Lower lobe of right lung (tissue), 2 donors: Measurements from ENCODE around the gene OLA1. TPM values are rescaled to one million over a fixed set of nuclear protein-coding genes. Genes with fewer than 3 reads are reported as not detected.
"Not testable (repeated sequence)": the region's sequence is repeated elsewhere in the genome, so short reads cannot be mapped to it uniquely, and the experiment has no call there.

Experiments
- ATAC-seq, 2 donors: fragments of 200-7000 bp; cut with Tn5 transposase; one replicate each; pipeline ENCODE4 v1.9.1; 2020 to 2022; ENCODE audit warnings: mild to moderate bottlenecking in 2 of 2, moderate library complexity in 2 of 2
- DNase-seq: peaks from one replicate; pipeline ENCODE4 v3.0.0-alpha.2; 2020
- H3K27ac ChIP-seq: fragments of 200-600 bp; one replicate; pipeline ENCODE4 v1.8.0; 2022
- H3K27me3 ChIP-seq: fragments of 200-600 bp; one replicate; pipeline ENCODE4 v1.8.0; 2022; ENCODE audit warnings: low read depth
- H3K36me3 ChIP-seq: fragments of 200-600 bp; one replicate; pipeline ENCODE4 v1.8.0; 2022; ENCODE audit warnings: mild to moderate bottlenecking
- H3K4me1 ChIP-seq: fragments of 200-600 bp; one replicate; pipeline ENCODE4 v1.8.0; 2022
- H3K4me3 ChIP-seq: fragments of 200-600 bp; one replicate; pipeline ENCODE4 v1.8.0; 2022; ENCODE audit warnings: mild to moderate bottlenecking
- H3K9me3 ChIP-seq: fragments of 200-600 bp; one replicate; pipeline ENCODE4 v1.8.0; 2022
- CTCF ChIP-seq: fragments of 200-600 bp; IDR thresholded peaks from one replicate; pipeline ENCODE4 v1.8.0; 2022; ENCODE audit warnings: antibody characterized with exemption, mild to moderate bottlenecking
- intact Hi-C: fragments of 100-400 bp; cut with DNase I; formaldehyde crosslinking; loops from one replicate; pipeline ENCODE4 v1.11.0; 2022
- total RNA-seq: library from RNA; stranded (reverse); fragmentation: NEBNext Ultra II Directional; extraction: Animal tissue kit (Norgen Biotek cat#: 25700); gene quantifications from one replicate; pipeline ENCODE4 v1.2.1, GENCODE V29; 2021
- donor health status: DM: no; HTN: yes; CAD: no; lungs with severe emphysema.

Gene OLA1
- total RNA-seq, 1 donor from 2014 or later, result 49.8 TPM

- H3K36me3 ChIP-seq, result no peaks in the 10 kb centered on the region
- DNase-seq (no peak), ATAC-seq (no peak)
- no peak for TF ChIP-seq CTCF
- no peak overlapping the region for H3K27ac ChIP-seq
- intact Hi-C loops, result no loop called here
- no peaks in the 10 kb centered on the region for H3K27me3 ChIP-seq
- no peak overlapping the region for H3K4me3 ChIP-seq
- H3K9me3 ChIP-seq, result no peaks in the 10 kb centered on the region
- H3K4me1 ChIP-seq, result no peaks in the 10 kb centered on the region
Observed at GRCh38 chr2:174280596-174280995, 32.3 kb upstream of the OLA1 start.

- H3K27me3 ChIP-seq, DNase-seq, H3K36me3 ChIP-seq, H3K4me1 ChIP-seq, H3K9me3 ChIP-seq, H3K27ac ChIP-seq, ATAC-seq, H3K4me3 ChIP-seq, intact Hi-C loops: not testable (repeated sequence)
Observed at GRCh38 chr2:174270263-174270662, 21.9 kb upstream of the OLA1 start.

- Histone ChIP-seq H3K4me3 (no peak overlapping the region), H3K27me3 (no peaks in the 10 kb centered on the region), H3K9me3 (no peaks in the 10 kb centered on the region), H3K4me1 (no peaks in the 10 kb centered on the region), H3K36me3 (no peaks in the 10 kb centered on the region), H3K27ac (no peak overlapping the region)
- no peak for DNase-seq
- TF ChIP-seq CTCF, result no peak
- intact Hi-C loops, result no loop called here
- ATAC-seq, result no peak
Observed at GRCh38 chr2:174266288-174266687, 18.0 kb upstream of the OLA1 start.

GRCh38 chr2:174263997-174264396 is 15.7 kb upstream of the OLA1 start:
- ATAC-seq, result no peak
- no peaks in the 10 kb centered on the region for H3K9me3 ChIP-seq
- H3K27me3 ChIP-seq, result no peaks in the 10 kb centered on the region
- no peak overlapping the region for H3K4me3 ChIP-seq
- intact Hi-C loops, result no loop called here
- no peak for DNase-seq
- TF ChIP-seq CTCF, result no peak
- no peaks in the 10 kb centered on the region for H3K4me1 ChIP-seq
- H3K27ac ChIP-seq, result no peak overlapping the region
- H3K36me3 ChIP-seq, result no peaks in the 10 kb centered on the region

GRCh38 chr2:174259981-174260380 is 11.6 kb upstream of the OLA1 start:
- Histone ChIP-seq H3K9me3 (no peaks in the 10 kb centered on the region), H3K36me3 (no peaks in the 10 kb centered on the region), H3K27ac (no peak overlapping the region), H3K27me3 (no peaks in the 10 kb centered on the region), H3K4me1 (no peaks in the 10 kb centered on the region), H3K4me3 (no peak overlapping the region)
- TF ChIP-seq CTCF, result no peak
- DNase-seq (no peak), ATAC-seq (peak in 1 of 2 donors; percentile 17)
- intact Hi-C loops, result no loop called here

- H3K27me3 ChIP-seq, result no peaks in the 10 kb centered on the region
- H3K4me3 ChIP-seq, result no peak overlapping the region
- H3K36me3 ChIP-seq, result no peaks in the 10 kb centered on the region
- no peaks in the 10 kb centered on the region for H3K9me3 ChIP-seq
- ATAC-seq (no peak), DNase-seq (no peak)
- intact Hi-C loops, result no loop called here
- no peak overlapping the region for H3K27ac ChIP-seq
- H3K4me1 ChIP-seq, result no peaks in the 10 kb centered on the region
- no peak for TF ChIP-seq CTCF
Observed at GRCh38 chr2:174254267-174254666, 5.9 kb upstream of the OLA1 start.
